K562 (cell line): Measurements from ENCODE around the gene RAB3D. TPM values are rescaled to one million over a fixed set of nuclear protein-coding genes. Genes with fewer than 3 reads are reported as not detected.

ENCODE experiments used
- ATAC-seq: fragments of 200-7000 bp; cut with Tn5 transposase; 3 replicates; pipeline ENCODE4 v1.9.1; 2020; ENCODE audit warnings: moderate library complexity
- BruUV-seq: library from RNA; stranded (reverse); fragments of 400-500 nt; replicated peaks from 2 replicates; lab custom pipeline; 2021; lab: Mats Ljungman, UMichigan
- CTCF ChIA-PET: fragments of 300-600 bp; formaldehyde crosslinking; extraction: SDS; loops from one replicate; lab custom pipeline; 2021; ENCODE audit warnings: low intra/inter-chr PET ratio; lab: Yijun Ruan, JAX
- POLR2A ChIA-PET: fragments of 300-600, 350-650 bp; sonication (Branson Sonifier 250); formaldehyde crosslinking; extraction: SDS; loops from one replicate; lab custom pipeline; 2021; ENCODE audit warnings: antibody characterized with exemption, inconsistent platforms; lab: Yijun Ruan, JAX
- DNase-seq, 4 experiments: peaks; one replicate each; pipeline versions ENCODE4 v3.0.0 to v3.0.0-alpha.2; 2011 to 2018; ENCODE audit warnings: low spot score in 3 of 4, mixed read lengths in 3 of 4; ENCODE audit errors: extremely low read depth in 1 of 4
- FAIRE-seq: peaks from 2 replicates; lab custom pipeline; 2011; peaks lifted over from hg19 to GRCh38; lab: Jason Lieb, UNC
- H2AFZ ChIP-seq: 2 replicates; pipeline ENCODE4 v1.6.0; 2011; ENCODE audit warnings: low read depth, low read length, control low read depth, inconsistent platforms
- H3K27ac ChIP-seq: fragments of 200-600 bp; 3 replicates; pipeline ENCODE4 v1.8.0; 2011; ENCODE audit warnings: low read depth, mild to moderate bottlenecking, control low read depth, inconsistent platforms, low read length, moderate library complexity, mixed read lengths; ENCODE audit errors: extremely low read depth
- H3K27me3 ChIP-seq, 2 experiments: fragments of 300-600 bp in 1 of 2; 2 replicates in 1 of 2; 3 replicates in 1 of 2; pipeline versions ENCODE4 v1.6.0 to v1.8.0; 2011; ENCODE audit warnings: inconsistent platforms in 2 of 2, low read length in 2 of 2, mild to moderate bottlenecking in 1 of 2, mixed read lengths in 1 of 2, moderate library complexity in 1 of 2; ENCODE audit not compliant: control insufficient read depth in 2 of 2, insufficient read depth in 2 of 2
- H3K36me3 ChIP-seq: fragments of 300-600 bp; 3 replicates; pipeline ENCODE4 v1.8.0; 2011; ENCODE audit warnings: mild to moderate bottlenecking, low read length, inconsistent platforms; ENCODE audit not compliant: control insufficient read depth, insufficient read depth
- H3K4me1 ChIP-seq, 2 experiments: fragments of 200-600 bp in 1 of 2; replicated peaks in 1 of 2; 2 replicates in 1 of 2; 3 replicates in 1 of 2; pipeline versions ENCODE4 v1.5.1 to v1.8.0; 2011; ENCODE audit warnings: inconsistent platforms in 2 of 2, low read length in 2 of 2, mild to moderate bottlenecking in 1 of 2, mixed read lengths in 1 of 2, moderate library complexity in 1 of 2; ENCODE audit not compliant: control insufficient read depth in 2 of 2, insufficient read depth in 2 of 2
- H3K4me2 ChIP-seq: 2 replicates; pipeline ENCODE4 v1.6.1; 2011; ENCODE audit warnings: low read length, control low read depth, inconsistent platforms, mixed read lengths; ENCODE audit not compliant: insufficient read depth
- H3K4me3 ChIP-seq: fragments of 200-600 bp; sonication (generic), shearing (Covaris generic); 2 replicates; pipeline ENCODE4 v1.5.1; 2016; ENCODE audit warnings: control low read depth, inconsistent platforms
- H3K79me2 ChIP-seq: fragments of 200-600 bp; 3 replicates; pipeline ENCODE4 v1.8.0; 2011; ENCODE audit warnings: low read length, inconsistent platforms; ENCODE audit not compliant: control insufficient read depth, insufficient read depth
- H3K9ac ChIP-seq, 2 experiments: 2 replicates each; pipeline versions ENCODE4 v1.6.0 to v1.6.1; 2011; ENCODE audit warnings: low read depth in 2 of 2, low read length in 2 of 2, control low read depth in 1 of 2, inconsistent platforms in 1 of 2, mild to moderate bottlenecking in 1 of 2, mixed read lengths in 1 of 2; ENCODE audit not compliant: insufficient read depth in 1 of 2
- H3K9me1 ChIP-seq: one replicate; pipeline ENCODE4 v1.6.0; 2011; ENCODE audit warnings: inconsistent platforms, mild to moderate bottlenecking, low read length, moderate library complexity; ENCODE audit not compliant: control insufficient read depth, insufficient read depth
- H3K9me3 ChIP-seq: replicated peaks from 2 replicates; pipeline ENCODE4 v1.5.1; 2011; ENCODE audit warnings: low read depth, low read length, inconsistent platforms; ENCODE audit not compliant: control insufficient read depth, insufficient read depth
- H4K20me1 ChIP-seq: replicated peaks from 2 replicates; pipeline ENCODE4 v1.6.1; 2011; ENCODE audit warnings: low read length, inconsistent platforms, mixed read lengths; ENCODE audit not compliant: control insufficient read depth, insufficient read depth
- ASH1L ChIP-seq: fragments of 450-650 bp; IDR thresholded peaks from 2 replicates; pipeline ENCODE4 v1.6.1; 2018; ENCODE audit warnings: borderline replicate concordance, mild to moderate bottlenecking, low read depth; ENCODE audit not compliant: partially characterized antibody
- MYNN ChIP-seq, 2 experiments: sonication (generic); formaldehyde crosslinking in 1 of 2; IDR thresholded peaks; 2 replicates each; pipeline versions ENCODE4 v1.5.0 to v1.6.1; 2016 to 2020; ENCODE audit warnings: antibody characterized with exemption in 1 of 2, missing genetic modification reagents in 1 of 2
- NCOA6 ChIP-seq: fragments of 450-650 bp; IDR thresholded peaks from 2 replicates; pipeline ENCODE4 v1.6.1; 2017; ENCODE audit warnings: mild to moderate bottlenecking
- PHF8 ChIP-seq: fragments of 200-600 bp; sonication (generic); IDR thresholded peaks from 2 replicates; pipeline ENCODE4 v1.6.1; 2012; ENCODE audit warnings: mixed run types, mild to moderate bottlenecking, inconsistent platforms, low read length, moderate library complexity, borderline replicate concordance
- RBM22 ChIP-seq: fragments of 200-400 bp; formaldehyde crosslinking; IDR thresholded peaks from 2 replicates; pipeline ENCODE4 v1.6.1; 2018; ENCODE audit warnings: low read length, low read depth; ENCODE audit not compliant: poor library complexity, severe bottlenecking
- REST ChIP-seq, 2 experiments: fragments of 450-650 bp; formaldehyde crosslinking in 1 of 2; IDR thresholded peaks; 2 replicates each; pipeline versions ENCODE4 v1.4.0 to v1.6.1; 2014 to 2020; ENCODE audit warnings: mild to moderate bottlenecking in 2 of 2, borderline replicate concordance in 1 of 2, low read depth in 1 of 2
- TAF9B ChIP-seq: fragments of 450-650 bp; IDR thresholded peaks from 2 replicates; pipeline ENCODE4 v1.6.1; 2018; ENCODE audit warnings: mild to moderate bottlenecking; ENCODE audit not compliant: partially characterized antibody
- ZNF184 ChIP-seq: sonication (generic); formaldehyde crosslinking; IDR thresholded peaks from 2 replicates; pipeline ENCODE4 v1.5.0; 2020; ENCODE audit warnings: missing genetic modification reagents
- WGBS: fragments of 100-300 bp; shearing (Covaris generic); methylation state at CpG from one replicate; pipeline ENCODE4 v1.1.6; 2016; ENCODE audit warnings: low coverage, mixed read lengths; ENCODE audit not compliant: insufficient coverage; ENCODE audit errors: missing lambda C conversion rate; 5-methylcytosine and 5-hydroxymethylcytosine counted together
- in situ Hi-C: fragments of 300-500 bp; cut with MboI; formaldehyde crosslinking; loops from 4 replicates; pipeline ENCODE4 v1.15.0; 2018; ENCODE audit warnings: inconsistent platforms, mixed read lengths
- intact Hi-C: fragments of 100-400 bp; cut with micrococcal nuclease; formaldehyde crosslinking; loops from 2 replicates; pipeline ENCODE4 v1.14.2; 2022
- polyA plus RNA-seq, 8 experiments: library from polyadenylated mRNA; depleted of rRNA in 4 of 8; stranded (reverse) in 5 of 8; unstranded in 3 of 8; fragments of >200 nt; fragmentation: Nextera tagmentation in 2 of 8; fragmentation: Illumina TruSeq in 1 of 8; extraction: Ambion mirVana in 2 of 8; extraction: Trizol in 1 of 8; gene quantifications; 2 replicates each; pipeline versions ENCODE4 v1.2.1 to v1.2.3, GENCODE V29; 2011 to 2014; ENCODE audit warnings: inconsistent platforms in 1 of 8, missing spikeins in 1 of 8
- total RNA-seq, 7 experiments: library from RNA; depleted of rRNA in 6 of 7; stranded (reverse); fragments of >200 nt in 6 of 7; fragmentation: Illumina TruSeq in 2 of 7; extraction: Trizol in 2 of 7; gene quantifications; 2 replicates each; pipeline versions ENCODE4 v1.2.1 to v1.2.3, GENCODE V29; 2011 to 2021; ENCODE audit warnings: low replicate concordance in 1 of 7

Gene RAB3D
- total and polyA plus RNA-seq, 9 of the 15 experiments (the other 6 are each of a cell fraction or from before 2014, with no cell fraction given), result 0.34 to 3.3 (median 1.3) TPM

DNA sequence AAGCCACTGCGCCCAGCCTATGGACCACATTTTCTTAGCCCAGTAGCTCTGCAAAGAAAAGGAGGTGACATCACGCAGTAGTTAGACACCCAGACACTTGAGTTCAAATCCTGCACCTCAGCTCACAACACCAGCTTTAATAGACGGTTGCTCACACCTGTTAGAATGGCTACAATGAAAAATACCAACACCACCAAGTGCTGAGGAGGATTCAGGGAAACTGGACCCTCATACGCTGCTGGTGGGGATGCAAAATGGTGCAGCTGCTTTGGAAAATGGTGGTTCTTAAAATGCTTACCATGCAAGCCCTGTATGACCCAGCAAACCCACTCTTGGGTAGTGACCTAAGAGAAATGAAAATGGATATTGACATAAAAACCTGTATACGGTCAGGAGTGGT lies 65.5 kb downstream of the RAB3D start:
- no peak for FAIRE-seq
- peaks cover 0 to 4% of the 10 kb centered on the region in 2 experiments; a peak in 2 of 5 replicates for H3K4me1 ChIP-seq

DNA sequence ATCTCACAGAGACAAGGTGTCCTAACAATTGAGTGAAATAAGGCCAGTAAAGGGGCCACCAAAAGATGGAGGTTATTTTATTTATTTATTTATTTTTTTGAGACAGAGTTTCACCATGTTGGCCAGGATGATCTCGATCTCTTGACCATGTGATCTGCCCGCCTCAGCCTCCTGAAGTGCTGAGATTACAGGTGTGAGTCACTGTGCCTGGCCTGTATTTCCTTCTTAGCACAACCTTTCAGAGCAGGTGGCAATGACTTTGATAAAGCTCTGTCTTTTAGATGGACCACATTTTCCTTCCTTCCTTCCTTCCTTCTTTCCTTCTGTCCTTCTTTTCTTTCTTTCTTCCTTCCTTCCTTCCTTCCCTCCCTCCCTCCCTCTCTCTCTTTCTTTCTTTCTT lies 66.2 kb downstream of the RAB3D start:
- Histone ChIP-seq H3K27me3 (peaks cover 0 to 34% of the 10 kb centered on the region in 2 experiments; a peak in 3 of 5 replicates), H3K4me3 (no peak overlapping the region), H3K9me3 (no peaks in the 10 kb centered on the region), H3K36me3 (no peaks in the 10 kb centered on the region), H2AFZ (no peak overlapping the region), H3K4me2 (no peak overlapping the region), H3K4me1 (peaks cover 0 to 5% of the 10 kb centered on the region in 2 experiments; a peak in 2 of 5 replicates), H4K20me1 (no peaks in the 10 kb centered on the region), H3K27ac (no peak overlapping the region), H3K9ac (no peak overlapping the region), H3K79me2 (no peaks in the 10 kb centered on the region), H3K9me1 (no peaks in the 10 kb centered on the region)
- POLR2A ChIA-PET, result interaction anchor here (0.5 to 0.6 kb wide), 2 partner anchors 10 to 101 kb away, joined by 3 read pairs; partner anchors contain the start of gene SWSAP1
- 0% methylated on average over 2 of the region's 2 CpGs for WGBS
- no TSS peak for BruUV-seq
- no peak for FAIRE-seq
- DNase-seq, result no peak
- in situ Hi-C loops, result no loop called here
- CTCF ChIA-PET, result no interaction called here
- ATAC-seq, result no peak
- intact Hi-C loops, result no loop called here
- TF ChIP-seq REST (IDR thresholded peaks at IDR 0.05; ENCODE audit: borderline replicate concordance), result no peak
- no peak for TF ChIP-seq REST (CRISPR knock-in tag; IDR thresholded peaks at IDR 0.05; ENCODE audit: low read depth)
- no peak for TF ChIP-seq TAF9B
- no peak for TF ChIP-seq ASH1L
- TF ChIP-seq PHF8, result no peak
- TF ChIP-seq NCOA6, result no peak
- no peak for TF ChIP-seq RBM22

More for the DNA sequence above, 65.5 kb downstream of the RAB3D start:
- POLR2A ChIA-PET, result interaction anchor here (0.5 to 0.8 kb wide), 3 partner anchors 9 to 101 kb away, joined by 3 read pairs; partner anchors contain the start of gene SWSAP1
- H2AFZ ChIP-seq, result no peak overlapping the region
- H3K27me3 ChIP-seq, result peaks cover 0 to 37% of the 10 kb centered on the region in 2 experiments; a peak in 3 of 5 replicates
- H3K36me3 ChIP-seq, result no peaks in the 10 kb centered on the region
- no peaks in the 10 kb centered on the region for H4K20me1 ChIP-seq
- in situ Hi-C loops, result no loop called here
- ATAC-seq, result no peak
- TF ChIP-seq ZNF184, result peak; percentile 14; the same call in 1 of the 2 replicates
- no peak for TF ChIP-seq MYNN (IDR thresholded peaks at IDR 0.05)
- TF ChIP-seq MYNN (CRISPR knock-in tag; IDR thresholded peaks at IDR 0.05), result no peak
- TF ChIP-seq, all 486 proteins: peak for 1
- DNase-seq, result no peak
- CTCF ChIA-PET, result no interaction called here
- Histone ChIP-seq H3K27ac (no peak overlapping the region), H3K4me3 (no peak overlapping the region), H3K79me2 (no peaks in the 10 kb centered on the region), H3K4me2 (no peak overlapping the region), H3K9me3 (no peaks in the 10 kb centered on the region), H3K9ac (no peak overlapping the region), H3K9me1 (no peaks in the 10 kb centered on the region)
- no TSS peak for BruUV-seq
- WGBS, result 10% methylated on average over 5 of the region's 5 CpGs
- intact Hi-C loops, result no loop called here
